HCT116 (cell line): ENCODE measurements around the gene CBX1. TPM values are rescaled to one million over a fixed set of nuclear protein-coding genes. Genes with fewer than 3 reads are reported as not detected.

Source experiments
- ATAC-seq: fragments of 200-7000 bp; cut with Tn5 transposase; 2 replicates; pipeline ENCODE4 v1.9.1; 2020; ENCODE audit warnings: mild to moderate bottlenecking, moderate library complexity
- BruUV-seq: library from RNA; stranded (reverse); fragments of 400-500 nt; replicated peaks from 2 replicates; lab custom pipeline; 2021; lab: Mats Ljungman, UMichigan
- CTCF ChIA-PET: fragments of 300-600 bp; sonication (Branson Sonifier 250); formaldehyde crosslinking; loops from one replicate; lab custom pipeline; 2021; ENCODE audit warnings: antibody characterized with exemption; lab: Charles Lee
- POLR2A ChIA-PET: fragments of 300-600, 350-600 bp; sonication (Branson Sonifier 250); formaldehyde crosslinking; loops from one replicate; lab custom pipeline; 2021; ENCODE audit warnings: antibody characterized with exemption; lab: Charles Lee
- RAD21 ChIA-PET, 2 experiments: fragments of 300-600 bp; sonication (Branson Sonifier 250); formaldehyde crosslinking; loops; one replicate each; lab custom pipeline; 2023; ENCODE audit warnings: low total read pairs in 2 of 2; ENCODE audit not compliant: uncharacterized antibody in 2 of 2, unreplicated experiment in 2 of 2, low non-redundant PET in 1 of 2; lab: Charles Lee
- DNase-seq: peaks from one replicate; pipeline ENCODE4 v3.0.0-alpha.2; 2010; ENCODE audit warnings: low read depth, low spot score
- H2AFZ ChIP-seq: fragments of 200-600 bp; shearing (Covaris generic), sonication (generic); 2 replicates; pipeline ENCODE4 v1.6.1; 2017; ENCODE audit warnings: low read depth, mixed run types, mixed read lengths, antibody characterized with exemption, low read length; ENCODE audit not compliant: poor library complexity, severe bottlenecking
- H3K27ac ChIP-seq: 2 replicates; pipeline ENCODE4 v1.5.1; 2012; ENCODE audit warnings: low read depth, low read length
- H3K27me3 ChIP-seq: fragments of 200-600 bp; sonication (generic); 2 replicates; pipeline ENCODE4 v1.6.1; 2016; ENCODE audit warnings: mixed run types, low read length, mixed read lengths; ENCODE audit not compliant: insufficient read depth
- H3K36me3 ChIP-seq, 2 experiments: fragments of 200-500 bp in 1 of 2; fragments of 200-600 bp in 1 of 2; sonication (Bioruptor generic) in 1 of 2; sonication (generic) in 1 of 2; 2 replicates each; pipeline versions ENCODE4 v1.5.1 to v1.6.1; 2014 to 2016; ENCODE audit warnings: low read length in 2 of 2, inconsistent platforms in 1 of 2, mixed read lengths in 1 of 2, mixed run types in 1 of 2; ENCODE audit not compliant: insufficient read depth in 2 of 2, control insufficient read depth in 1 of 2
- H3K4me1 ChIP-seq, 2 experiments: fragments of 200-600 bp in 1 of 2; sonication (generic) in 1 of 2; 2 replicates each; pipeline versions ENCODE4 v1.5.1 to v1.6.1; 2012 to 2017; ENCODE audit warnings: low read length in 2 of 2, inconsistent platforms in 1 of 2, mild to moderate bottlenecking in 1 of 2, mixed read lengths in 1 of 2, mixed run types in 1 of 2, moderate library complexity in 1 of 2; ENCODE audit not compliant: insufficient read depth in 2 of 2, control insufficient read depth in 1 of 2
- H3K4me2 ChIP-seq: fragments of 200-600 bp; sonication (generic); 2 replicates; pipeline ENCODE4 v1.6.1; 2017; ENCODE audit warnings: mixed run types, low read length, mixed read lengths
- H3K4me3 ChIP-seq, 2 experiments: fragments of 200-600 bp in 1 of 2; sonication (generic) in 1 of 2; replicated peaks in 1 of 2; 2 replicates each; pipeline ENCODE4 v1.5.1; 2011 to 2016; ENCODE audit warnings: low read length in 2 of 2, control low read depth in 1 of 2, low read depth in 1 of 2, mild to moderate bottlenecking in 1 of 2, mixed read lengths in 1 of 2, mixed run types in 1 of 2
- H3K79me2 ChIP-seq: fragments of 200-600 bp; sonication (generic); 2 replicates; pipeline ENCODE4 v1.6.1; 2017; ENCODE audit warnings: mild to moderate bottlenecking, mixed run types, low read length, moderate library complexity, mixed read lengths; ENCODE audit not compliant: insufficient read depth
- H3K9ac ChIP-seq: fragments of 200-600 bp; sonication (generic); 2 replicates; pipeline ENCODE4 v1.6.1; 2016; ENCODE audit warnings: low read length, mixed read lengths
- H3K9me2 ChIP-seq: fragments of 200-600 bp; sonication (generic), shearing (Covaris generic); 2 replicates; pipeline ENCODE4 v1.6.1; 2017; ENCODE audit warnings: mixed run types, mild to moderate bottlenecking, moderate library complexity; ENCODE audit not compliant: insufficient read depth
- H3K9me3 ChIP-seq, 2 experiments: fragments of 200-500 bp in 1 of 2; fragments of 200-600 bp in 1 of 2; sonication (Bioruptor generic) in 1 of 2; sonication (generic) in 1 of 2; 2 replicates each; pipeline ENCODE4 v1.6.1; 2014 to 2017; ENCODE audit warnings: low read length in 2 of 2, mixed read lengths in 2 of 2, inconsistent platforms in 1 of 2, low read depth in 1 of 2, mild to moderate bottlenecking in 1 of 2, mixed run types in 1 of 2, moderate library complexity in 1 of 2; ENCODE audit not compliant: control insufficient read depth in 1 of 2, insufficient read depth in 1 of 2
- H4K20me1 ChIP-seq: fragments of 200-600 bp; sonication (generic), shearing (Covaris generic); 2 replicates; pipeline ENCODE4 v1.6.1; 2017; ENCODE audit warnings: mixed run types, mild to moderate bottlenecking, moderate library complexity; ENCODE audit not compliant: insufficient read depth
- CBX3 ChIP-seq: IDR thresholded peaks from 2 replicates; pipeline ENCODE4 v1.6.1; 2012; ENCODE audit warnings: low read depth
- CEBPB ChIP-seq: IDR thresholded peaks from 2 replicates; pipeline ENCODE4 v1.6.1; 2012; ENCODE audit warnings: low read depth
- EGR1 ChIP-seq: IDR thresholded peaks from 2 replicates; pipeline ENCODE4 v1.6.1; 2012; ENCODE audit warnings: low read depth
- EZH2phosphoT487 ChIP-seq: fragments of 200-600 bp; IDR thresholded peaks from 2 replicates; pipeline ENCODE4 v1.6.1; 2018; ENCODE audit warnings: antibody characterized with exemption, borderline replicate concordance
- POLR2A ChIP-seq: IDR thresholded peaks from 2 replicates; pipeline ENCODE4 v1.7.0; 2011; ENCODE audit warnings: borderline replicate concordance; ENCODE audit not compliant: insufficient read depth, insufficient read length; ENCODE audit errors: extremely low read depth
- POLR2AphosphoS5 ChIP-seq: IDR thresholded peaks from 2 replicates; pipeline ENCODE4 v1.6.1; 2011; ENCODE audit warnings: mild to moderate bottlenecking, low read depth, low read length, moderate library complexity
- REST ChIP-seq: IDR thresholded peaks from 2 replicates; pipeline ENCODE4 v1.6.1; 2012; ENCODE audit warnings: low read depth
- SP1 ChIP-seq: IDR thresholded peaks from 2 replicates; pipeline ENCODE4 v1.6.1; 2012; ENCODE audit warnings: low read depth
- ZNF274 ChIP-seq: fragments of 200-500 bp; sonication (Bioruptor generic); IDR thresholded peaks from 2 replicates; pipeline ENCODE4 v1.6.1; 2014; ENCODE audit warnings: mild to moderate bottlenecking, low read depth, low read length, inconsistent platforms
- intact Hi-C: fragments of 100-400 bp; cut with micrococcal nuclease; formaldehyde crosslinking; loops from 2 replicates; pipeline ENCODE4 v1.10.0; 2022
- total RNA-seq: library from RNA; stranded (reverse); gene quantifications from one replicate; pipeline ENCODE4 v1.2.1, GENCODE V29; 2021; ENCODE audit not compliant: unreplicated experiment

The CBX1 gene
- total RNA-seq, 1 experiment from 2014 or later, result 136 TPM

DNA sequence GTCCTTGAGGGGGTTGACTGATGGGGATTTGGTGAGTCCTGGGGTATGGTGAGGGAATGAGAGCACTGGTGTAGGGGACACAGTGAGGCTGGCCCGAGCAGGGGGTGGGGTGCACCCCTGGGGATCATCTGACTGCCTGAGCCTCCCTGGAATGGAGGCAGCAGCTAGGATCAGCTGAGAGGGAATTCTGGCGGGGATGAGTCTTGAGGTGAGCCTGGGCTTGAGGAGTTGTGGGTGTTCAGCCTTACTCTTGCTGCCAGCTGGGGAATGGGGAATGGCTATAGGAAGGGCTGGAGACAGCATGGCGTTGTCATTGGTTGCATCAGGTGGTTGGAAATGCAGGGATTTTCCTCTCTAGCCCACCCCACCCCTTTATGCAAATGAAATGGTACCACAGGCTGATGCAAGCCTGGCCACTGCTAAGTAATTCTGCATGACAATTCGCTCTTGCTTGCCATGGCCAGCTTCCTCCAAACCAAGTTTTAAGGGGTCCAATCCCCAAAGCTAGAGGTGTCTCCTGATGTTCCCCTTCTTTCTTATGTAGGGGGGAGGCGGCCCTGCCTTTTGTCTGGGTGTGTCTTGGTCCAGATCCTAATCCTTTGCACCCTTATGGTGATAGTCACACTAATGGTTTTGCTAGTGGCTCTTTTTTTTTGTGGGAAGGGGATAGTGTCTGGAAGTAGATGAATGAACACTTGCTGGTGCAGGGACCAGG, 45.6 kb downstream of the CBX1 start:
- Histone ChIP-seq H3K27me3 (no peaks in the 10 kb centered on the region), H4K20me1 (no peaks in the 10 kb centered on the region; the same call in 1 of the 2 replicates), H3K9me2 (no peaks in the 10 kb centered on the region), H3K4me2 (no peak overlapping the region)
- intact Hi-C loops, result no loop called here
- ATAC-seq, result peak; percentile 40
- peak; percentile 49; the same call in 1 of the 2 replicates for TF ChIP-seq SP1
- peak; percentile 55; the same call in 1 of the 2 replicates for TF ChIP-seq POLR2AphosphoS5
- no peak for TF ChIP-seq EGR1
- TF ChIP-seq, all 23 proteins: peak for 2
- ChIA-PET POLR2A (interaction anchor here (0.8 to 13.2 kb wide), 6 partner anchors 6 to 44 kb away, joined by 3 to 114 read pairs (median 4); partner anchors contain the start of gene NFE2L1), RAD21 (no interaction called here), CTCF (interaction anchor here (1.1 to 2.2 kb wide), 4 partner anchors 13 to 29 kb away, joined by 3 to 7 read pairs (median 3); no protein-coding TSS in a partner anchor)
- Histone ChIP-seq H3K4me3 (no peak overlapping the region), H3K9ac (no peak overlapping the region), H3K27ac (peak overlapping the region; percentile 4; the same call in 1 of the 2 replicates), H3K9me3 (no peaks in the 10 kb centered on the region), H2AFZ (no peak overlapping the region), H3K36me3 (peaks cover 51 to 77% of the 10 kb centered on the region in 2 experiments), H3K79me2 (peaks cover 67% of the 10 kb centered on the region), H3K4me1 (peaks cover 13% of the 10 kb centered on the region in 2 experiments)
- no TSS peak for BruUV-seq
- DNase-seq, result peak; percentile 73

DNA sequence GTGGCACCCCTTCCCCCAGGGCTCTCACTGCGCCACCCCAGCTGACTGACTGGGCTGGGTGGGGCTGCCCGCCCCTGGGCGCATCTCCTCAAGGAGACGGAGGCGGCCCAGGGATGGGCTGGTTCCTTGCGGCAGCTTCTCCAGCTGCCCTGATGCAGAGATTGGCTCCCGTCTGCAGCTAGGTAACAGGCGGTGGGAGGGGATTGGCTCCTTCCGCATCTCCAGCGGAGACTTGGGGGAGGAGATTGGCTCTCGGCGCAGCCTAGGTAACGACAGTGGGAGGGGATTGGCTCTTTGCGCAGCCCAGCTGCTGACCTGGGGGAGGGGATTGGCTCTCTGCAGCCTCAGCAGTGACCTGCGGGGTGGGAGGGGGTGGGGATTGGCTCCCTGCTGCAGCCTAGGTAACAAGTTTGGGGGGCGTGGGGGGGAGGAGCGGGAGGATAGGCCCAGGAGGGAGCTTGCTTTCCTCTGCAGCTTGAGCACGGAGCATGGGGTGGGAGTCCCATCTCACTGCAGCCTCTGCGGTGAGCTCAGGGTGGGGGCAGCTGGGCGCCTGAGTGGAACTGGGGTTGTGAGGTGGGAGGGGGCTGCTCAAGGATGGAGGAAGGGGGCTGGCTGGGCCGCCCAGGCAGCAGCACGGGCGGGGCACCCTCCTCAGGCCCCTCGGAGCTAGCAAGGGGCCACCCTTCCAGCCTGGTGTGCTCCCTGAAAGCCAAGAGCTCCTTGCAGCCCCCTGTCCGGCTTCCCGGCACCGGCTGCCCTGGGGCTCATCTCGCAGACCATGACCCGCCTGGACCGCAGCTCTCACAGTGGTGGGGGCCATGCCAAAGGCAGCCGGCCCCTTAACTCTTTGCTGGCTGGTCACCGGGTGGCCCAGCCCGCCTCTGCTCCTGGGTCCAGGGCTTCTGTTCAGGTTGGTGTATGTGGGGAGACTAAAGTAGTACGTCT, 46.8 kb downstream of the CBX1 start:
- TF ChIP-seq CBX3 (no peak), ZNF274 (no peak), POLR2A (no peak), REST (no peak), EZH2phosphoT487 (no peak), CEBPB (no peak)
- Histone ChIP-seq H3K27me3 (no peaks in the 10 kb centered on the region), H3K9me2 (no peaks in the 10 kb centered on the region), H3K79me2 (peaks cover 74% of the 10 kb centered on the region), H2AFZ (no peak overlapping the region), H3K9ac (no peak overlapping the region), H3K27ac (no peak overlapping the region), H4K20me1 (no peaks in the 10 kb centered on the region; the same call in 1 of the 2 replicates), H3K9me3 (no peaks in the 10 kb centered on the region), H3K4me2 (no peak overlapping the region), H3K36me3 (peaks cover 43 to 73% of the 10 kb centered on the region in 2 experiments), H3K4me3 (no peak overlapping the region), H3K4me1 (peaks cover 19 to 23% of the 10 kb centered on the region in 2 experiments)
- ChIA-PET RAD21 (no interaction called here), CTCF (interaction anchor here (1.0 to 1.5 kb wide), 5 partner anchors 14 to 108 kb away, joined by 3 read pairs; no protein-coding TSS in a partner anchor), POLR2A (interaction anchor here (1.1 to 1.4 kb wide), 4 partner anchors 10 to 25 kb away, joined by 3 to 7 read pairs (median 4); no protein-coding TSS in a partner anchor)
- BruUV-seq, result no TSS peak
- peak; percentile 30; the same call in 1 of the 2 replicates for ATAC-seq
- DNase-seq, result no peak
- intact Hi-C loops, result no loop called here
